Lung (tissue), 12 donors: Measurements from ENCODE around the gene GFPT2. TPM values are rescaled to one million over a fixed set of nuclear protein-coding genes. Genes with fewer than 3 reads are reported as not detected.

Experiments
- ATAC-seq: fragments of 200-7000 bp; cut with Tn5 transposase; one replicate; pipeline ENCODE4 v1.9.1; 2020; ENCODE audit warnings: moderate number of reproducible peaks; ENCODE audit not compliant: insufficient read depth, low FRiP score
- DNase-seq, 3 donors: peaks; one replicate each; pipeline ENCODE4 v3.0.0-alpha.2; 2013 to 2017
- H3K27ac ChIP-seq, 2 donors: one replicate each; pipeline ENCODE4 v1.5.1; 2013; ENCODE audit warnings: mild to moderate bottlenecking in 2 of 2, moderate library complexity in 2 of 2, control low read depth in 1 of 2, inconsistent platforms in 1 of 2, low read depth in 1 of 2, low read length in 1 of 2
- H3K27me3 ChIP-seq, 3 donors: one replicate each; pipeline ENCODE4 v1.5.1; 2013; ENCODE audit warnings: low read length in 2 of 3; ENCODE audit not compliant: control insufficient read depth in 3 of 3, insufficient read depth in 3 of 3
- H3K36me3 ChIP-seq, 4 donors: one replicate each; pipeline ENCODE4 v1.5.1; 2013; ENCODE audit warnings: low read length in 4 of 4, mild to moderate bottlenecking in 1 of 4, moderate library complexity in 1 of 4; ENCODE audit not compliant: control insufficient read depth in 4 of 4, insufficient read depth in 4 of 4
- H3K4me1 ChIP-seq, 5 donors: one replicate each; pipeline ENCODE4 v1.5.1; 2013; ENCODE audit warnings: low read length in 5 of 5, mild to moderate bottlenecking in 2 of 5, moderate library complexity in 1 of 5; ENCODE audit not compliant: control insufficient read depth in 5 of 5, insufficient read depth in 5 of 5
- H3K4me3 ChIP-seq: one replicate; pipeline ENCODE4 v1.5.1; 2013; ENCODE audit warnings: mild to moderate bottlenecking, control low read depth, moderate library complexity
- H3K9ac ChIP-seq, 2 donors: one replicate each; pipeline ENCODE4 v1.5.1; 2013; ENCODE audit warnings: low read length in 2 of 2, control low read depth in 1 of 2; ENCODE audit not compliant: insufficient read depth in 1 of 2
- H3K9me3 ChIP-seq, 4 donors: one replicate each; pipeline ENCODE4 v1.5.1; 2013; ENCODE audit warnings: low read length in 3 of 4, mild to moderate bottlenecking in 1 of 4, moderate library complexity in 1 of 4; ENCODE audit not compliant: control insufficient read depth in 4 of 4, insufficient read depth in 3 of 4
- CTCF ChIP-seq: IDR thresholded peaks from 2 replicates; pipeline ENCODE4 v1.5.1; 2012; ENCODE audit warnings: mild to moderate bottlenecking; ENCODE audit errors: control extremely low read depth, extremely low read depth
- WGBS, 2 donors: extraction: QIAGEN DNeasy Blood & Tissue Kit; methylation state at CpG; one replicate each; pipeline ENCODE4 v1.1.7; 2013; 5-methylcytosine and 5-hydroxymethylcytosine counted together
- polyA plus RNA-seq, 2 donors: library from polyadenylated mRNA; stranded (reverse); fragments of 200-250 nt; gene quantifications; one replicate each; pipeline ENCODE4 v1.2.1, GENCODE V29; 2013
- total RNA-seq, 2 donors: library from RNA; depleted of rRNA in 1 of 2; stranded (reverse); fragments of >200 nt in 1 of 2; gene quantifications; one replicate each; pipeline ENCODE4 v1.2.1, GENCODE V29; 2014 to 2021
- donor health status: control.
- donor health status: control.
- donor health status: Bipolar disorder and iron deficiency.
- donor health status: healthy.
- donor health status: DM: yes; HTN: yes; CAD: no.

Gene GFPT2
- total and polyA plus RNA-seq, 4 donors: 11.1 to 26.6 (median 17.3) TPM

- no peak for DNase-seq
- no peak for TF ChIP-seq CTCF
- WGBS, 2 donors: 91 to 95% methylated on average over 8 of the region's 8 CpGs
Measured at GRCh38 chr5:180345781-180346180, 7.4 kb downstream of the GFPT2 start.

GRCh38 chr5:180345186-180345585 is 8.0 kb downstream of the GFPT2 start:
- H3K27ac ChIP-seq: no peak overlapping the region
- no peak overlapping the region for H3K4me3 ChIP-seq
- 90 to 92% methylated on average over 8 of the region's 8 CpGs for WGBS, 2 donors
- no peak overlapping the region for H3K9ac ChIP-seq
- DNase-seq (no peak), ATAC-seq (no peak)
- TF ChIP-seq CTCF: no peak
- H3K27me3 ChIP-seq: no peaks in the 10 kb centered on the region
- H3K9me3 ChIP-seq: peaks cover 0 to 3% (median 0%) of the 10 kb centered on the region in 4 donors
- H3K4me1 ChIP-seq: peaks cover 0 to 18% (median 8%) of the 10 kb centered on the region in 5 donors
- no peaks in the 10 kb centered on the region for H3K36me3 ChIP-seq

More at GRCh38 chr5:180345781-180346180, 7.4 kb downstream of the GFPT2 start:
- ATAC-seq: no peak
- peaks cover 0 to 18% (median 8%) of the 10 kb centered on the region in 5 donors for H3K4me1 ChIP-seq
- H3K9ac ChIP-seq: no peak overlapping the region
- H3K36me3 ChIP-seq: no peaks in the 10 kb centered on the region
- H3K27ac ChIP-seq: no peak overlapping the region
- no peaks in the 10 kb centered on the region for H3K27me3 ChIP-seq
- no peak overlapping the region for H3K4me3 ChIP-seq
- H3K9me3 ChIP-seq: peaks cover 0 to 2% (median 0%) of the 10 kb centered on the region in 4 donors

- ATAC-seq (no peak), DNase-seq (no peak)
- 93 to 95% methylated on average over 7 of the region's 7 CpGs for WGBS, 2 donors
- Histone ChIP-seq H3K27me3 (no peaks in the 10 kb centered on the region), H3K4me3 (no peak overlapping the region), H3K27ac (no peak overlapping the region), H3K9me3 (peaks cover 0 to 3% (median 0%) of the 10 kb centered on the region in 4 donors), H3K4me1 (peaks cover 0 to 18% (median 8%) of the 10 kb centered on the region in 5 donors), H3K9ac (no peak overlapping the region), H3K36me3 (no peaks in the 10 kb centered on the region)
- no peak for TF ChIP-seq CTCF
Measured at GRCh38 chr5:180344696-180344999, 8.5 kb downstream of the GFPT2 start.
